Activated CD4-positive, alpha-beta T cell treated with anti-CD3 and anti-CD28 coated beads, Interleukin-2, amount 10 ng/mL, durations not matched to agents 7 days and 5 days (primary cell): ENCODE results near the gene STK38L. TPM values are rescaled to one million over a fixed set of nuclear protein-coding genes. Genes with fewer than 3 reads are reported as not detected.

Experiments
- CTCF ChIA-PET: fragments of 350-600 bp; sonication (Branson Sonifier 250); formaldehyde crosslinking; loops from one replicate; lab custom pipeline; 2021; ENCODE audit warnings: antibody characterized with exemption; lab: Charles Lee
- POLR2A ChIA-PET: fragments of 350-600 bp; sonication (Branson Sonifier 250); formaldehyde crosslinking; loops from one replicate; lab custom pipeline; 2021; ENCODE audit warnings: antibody characterized with exemption; lab: Charles Lee
- DNase-seq: peaks from one replicate; pipeline ENCODE4 v3.0.0-alpha.2; 2020
- H3K27ac Mint-ChIP-seq: one replicate; pipeline ENCODE4 v1.8.0; 2021; ENCODE audit warnings: mild to moderate bottlenecking, moderate library complexity, mixed read lengths
- H3K27me3 Mint-ChIP-seq: one replicate; pipeline ENCODE4 v1.8.0; 2021; ENCODE audit warnings: mixed read lengths
- H3K36me3 Mint-ChIP-seq: one replicate; pipeline ENCODE4 v1.8.0; 2021; ENCODE audit warnings: low read depth, mixed read lengths
- H3K4me1 Mint-ChIP-seq: one replicate; pipeline ENCODE4 v1.8.0; 2021; ENCODE audit warnings: mixed read lengths
- H3K4me3 Mint-ChIP-seq: one replicate; pipeline ENCODE4 v1.8.0; 2021; ENCODE audit warnings: mild to moderate bottlenecking, moderate library complexity, mixed read lengths
- H3K9me3 Mint-ChIP-seq: one replicate; pipeline ENCODE4 v1.8.0; 2021; ENCODE audit warnings: mixed read lengths
- total RNA-seq, 2 experiments: library from RNA; stranded (reverse); gene quantifications; one replicate each; pipeline ENCODE4 v1.2.3, GENCODE V29; 2021

The STK38L gene
- total RNA-seq: 10 to 100 TPM; 18.2 to 20.4 TPM

GRCh38 chr12:27243804-27244688 is at the start of gene STK38L:
TSS of gene STK38L (plus strand) at chr12:27244286. CDS start at chr12:27297721, 53,435 bp downstream.
- ChIA-PET POLR2A (no interaction called here), CTCF (interaction anchor here (0.6 to 1.3 kb wide), 7 partner anchors 8 to 63 kb away, joined by 3 to 5 read pairs (median 4); no protein-coding TSS in a partner anchor)
- Mint-ChIP-seq H3K36me3 (peaks cover 13% of the 10 kb centered on the region), H3K27ac (peak within 1 kb of the TSS; percentile 94), H3K27me3 (no peaks in the 10 kb centered on the region), H3K4me3 (peak within 1 kb of the TSS; percentile 98), H3K4me1 (peaks cover 35% of the 10 kb centered on the region), H3K9me3 (peaks cover 6% of the 10 kb centered on the region)
- DNase-seq: peak; percentile 96

- POLR2A ChIA-PET: no interaction called here
- Mint-ChIP-seq H3K4me3 (no peak overlapping the region), H3K36me3 (no peaks in the 10 kb centered on the region), H3K4me1 (no peaks in the 10 kb centered on the region), H3K9me3 (no peaks in the 10 kb centered on the region), H3K27ac (no peak overlapping the region), H3K27me3 (no peaks in the 10 kb centered on the region)
- CTCF ChIA-PET: no interaction called here
- no peak for DNase-seq
These were observed 49.4 kb upstream of the STK38L start for GRCh38 chr12:27194644-27195043.

- ChIA-PET CTCF (interaction anchor here (0.8 kb wide), 1 partner anchor 9 kb away, joined by 3 read pairs; no protein-coding TSS in a partner anchor), POLR2A (no interaction called here)
- no peak overlapping the region for H3K4me3 Mint-ChIP-seq
- no peak for DNase-seq
- H3K27ac Mint-ChIP-seq: no peak overlapping the region
- H3K36me3 Mint-ChIP-seq: no peaks in the 10 kb centered on the region
- H3K4me1 Mint-ChIP-seq: peaks cover 3% of the 10 kb centered on the region
- H3K9me3 Mint-ChIP-seq: peaks cover 2% of the 10 kb centered on the region
- H3K27me3 Mint-ChIP-seq: no peaks in the 10 kb centered on the region
These were observed 46.0 kb upstream of the STK38L start for GRCh38 chr12:27198036-27198435.

- CTCF ChIA-PET: interaction anchor here (1.3 kb wide), 1 partner anchor 10 kb away, joined by 4 read pairs; no protein-coding TSS in a partner anchor
- Mint-ChIP-seq H3K9me3 (peaks cover 2% of the 10 kb centered on the region), H3K27me3 (no peaks in the 10 kb centered on the region), H3K27ac (no peak overlapping the region), H3K4me3 (no peak overlapping the region), H3K36me3 (no peaks in the 10 kb centered on the region), H3K4me1 (peaks cover 3% of the 10 kb centered on the region)
- no peak for DNase-seq
- POLR2A ChIA-PET: no interaction called here
These were observed 44.3 kb upstream of the STK38L start for GRCh38 chr12:27199638-27200300.

DNA sequence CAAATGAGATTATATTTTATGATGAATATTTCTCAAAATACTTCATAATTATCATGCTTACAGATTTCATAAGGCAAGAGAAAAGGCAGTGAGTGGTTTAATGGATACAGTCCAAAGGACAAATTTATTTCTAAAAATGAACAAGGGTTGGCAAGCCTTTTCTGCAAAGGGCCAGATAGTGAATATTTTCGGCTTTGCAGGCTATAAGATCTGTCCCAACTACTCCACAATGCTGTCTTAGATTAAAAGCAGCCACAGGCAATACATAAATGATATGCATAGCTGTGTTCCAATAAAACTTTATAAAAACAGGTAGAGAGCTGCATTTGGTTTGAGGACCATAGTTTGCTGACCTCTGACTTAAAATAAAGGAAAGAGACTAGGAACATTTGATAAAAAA is 42.9 kb upstream of the STK38L start:
- Mint-ChIP-seq H3K4me1 (peaks cover 3% of the 10 kb centered on the region), H3K4me3 (no peak overlapping the region), H3K27me3 (no peaks in the 10 kb centered on the region), H3K27ac (no peak overlapping the region), H3K9me3 (peaks cover 2% of the 10 kb centered on the region), H3K36me3 (no peaks in the 10 kb centered on the region)
- POLR2A ChIA-PET: no interaction called here
- CTCF ChIA-PET: interaction anchor here (1.9 kb wide), 1 partner anchor 10 kb away, joined by 5 read pairs; no protein-coding TSS in a partner anchor
- no peak for DNase-seq

DNA sequence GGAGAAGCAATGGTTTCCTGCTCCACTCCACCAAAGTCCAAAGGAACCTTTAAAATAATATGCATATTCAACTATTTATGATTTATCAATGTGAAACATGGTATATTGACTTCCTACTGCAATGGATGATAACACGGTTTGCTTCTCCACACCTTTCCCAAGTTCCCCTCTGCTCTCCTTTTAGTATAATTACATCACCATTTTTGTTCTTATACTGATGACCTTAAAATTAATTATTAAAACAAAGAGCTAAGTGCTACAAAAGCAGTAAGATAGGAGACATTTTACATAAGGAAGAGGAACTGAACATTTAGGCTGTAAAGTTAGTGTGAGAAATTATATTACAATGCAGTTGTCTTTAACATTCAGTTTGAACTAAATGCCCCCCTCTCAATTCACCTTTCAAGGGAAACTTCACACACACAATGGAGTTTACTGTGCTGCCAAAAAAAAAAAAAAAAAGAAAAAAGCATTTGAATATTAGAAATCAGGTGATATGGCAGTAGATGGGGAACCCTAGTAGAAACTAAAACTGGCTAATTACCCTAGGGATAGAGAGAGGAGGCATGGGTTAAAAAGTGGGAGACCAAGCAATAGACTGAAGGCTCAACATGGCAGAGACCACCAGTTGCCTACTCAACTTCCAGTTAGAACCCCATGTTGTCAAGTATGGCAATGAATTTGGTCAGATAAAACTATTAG is 37.1 kb upstream of the STK38L start:
- Mint-ChIP-seq H3K4me3 (no peak overlapping the region), H3K27ac (no peak overlapping the region), H3K4me1 (peaks cover 8% of the 10 kb centered on the region), H3K27me3 (no peaks in the 10 kb centered on the region), H3K9me3 (peaks cover 4% of the 10 kb centered on the region), H3K36me3 (peaks cover 2% of the 10 kb centered on the region)
- ChIA-PET POLR2A (no interaction called here), CTCF (interaction anchor here (1.0 to 1.5 kb wide), 3 partner anchors 8 to 14 kb away, joined by 3 to 5 read pairs (median 3); no protein-coding TSS in a partner anchor)
- DNase-seq: no peak

GRCh38 chr12:27207615-27208413 is 36.3 kb upstream of the STK38L start:
- CTCF ChIA-PET: interaction anchor here (1.0 to 1.5 kb wide), 4 partner anchors 9 to 20 kb away, joined by 3 to 5 read pairs (median 4); no protein-coding TSS in a partner anchor
- DNase-seq: peak; percentile 9
- no peak overlapping the region for H3K4me3 Mint-ChIP-seq
- H3K27me3 Mint-ChIP-seq: no peaks in the 10 kb centered on the region
- POLR2A ChIA-PET: interaction anchor here (0.6 kb wide), 1 partner anchor 31 kb away, joined by 3 read pairs; no protein-coding TSS in a partner anchor
- H3K9me3 Mint-ChIP-seq: peaks cover 4% of the 10 kb centered on the region
- peaks cover 2% of the 10 kb centered on the region for H3K36me3 Mint-ChIP-seq
- no peak overlapping the region for H3K27ac Mint-ChIP-seq
- H3K4me1 Mint-ChIP-seq: peaks cover 8% of the 10 kb centered on the region

GRCh38 chr12:27208414-27208750 is 35.7 kb upstream of the STK38L start:
- POLR2A ChIA-PET: interaction anchor here (0.6 kb wide), 1 partner anchor 31 kb away, joined by 3 read pairs; no protein-coding TSS in a partner anchor
- CTCF ChIA-PET: interaction anchor here (1.2 to 1.5 kb wide), 3 partner anchors 9 to 21 kb away, joined by 3 to 5 read pairs (median 5); no protein-coding TSS in a partner anchor

DNA sequence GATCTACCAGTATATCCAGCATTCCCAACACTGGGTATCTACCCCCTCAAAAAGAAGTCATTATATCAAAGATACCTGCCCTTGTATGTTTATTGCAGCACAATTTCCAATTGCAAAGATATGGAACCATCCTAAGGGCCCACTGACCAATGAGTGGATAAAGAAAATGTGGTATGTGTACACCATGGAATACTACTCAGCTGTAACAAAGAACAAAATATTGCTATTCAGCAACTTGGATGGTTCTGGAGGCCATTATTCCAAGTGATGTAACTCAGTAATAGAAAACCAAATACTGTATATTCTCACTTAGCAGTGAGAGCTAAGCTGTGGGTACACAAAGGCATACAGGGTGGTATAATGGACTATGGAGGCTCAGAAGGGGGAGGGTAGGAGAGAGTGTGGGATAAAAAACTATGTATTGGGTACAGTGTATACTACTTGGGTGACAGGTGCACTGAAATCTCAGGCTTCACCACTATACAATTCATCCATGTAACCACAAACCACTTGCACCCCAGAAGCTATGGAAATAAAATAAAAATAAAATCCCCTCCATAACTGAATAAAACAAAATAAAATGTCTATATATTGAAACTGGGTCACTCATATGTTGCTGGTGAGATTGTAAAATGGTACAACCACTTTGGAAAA is 34.7 kb upstream of the STK38L start:
- no peak overlapping the region for H3K4me3 Mint-ChIP-seq
- no peak for DNase-seq
- no peaks in the 10 kb centered on the region for H3K27me3 Mint-ChIP-seq
- peaks cover 2% of the 10 kb centered on the region for H3K36me3 Mint-ChIP-seq
- peaks cover 4% of the 10 kb centered on the region for H3K9me3 Mint-ChIP-seq
- POLR2A ChIA-PET: no interaction called here
- H3K27ac Mint-ChIP-seq: no peak overlapping the region
- CTCF ChIA-PET: interaction anchor here (0.6 kb wide), 2 partner anchors 29 to 35 kb away, joined by 4 read pairs; partner anchors contain the start of gene STK38L
- H3K4me1 Mint-ChIP-seq: peaks cover 8% of the 10 kb centered on the region

More at GRCh38 chr12:27208414-27208750, 35.7 kb upstream of the STK38L start:
- Mint-ChIP-seq H3K4me3 (no peak overlapping the region), H3K4me1 (peaks cover 8% of the 10 kb centered on the region), H3K36me3 (peaks cover 2% of the 10 kb centered on the region), H3K27ac (no peak overlapping the region), H3K9me3 (peaks cover 4% of the 10 kb centered on the region), H3K27me3 (no peaks in the 10 kb centered on the region)
- DNase-seq: no peak

GRCh38 chr12:27210187-27210586 is 33.9 kb upstream of the STK38L start:
- no peak overlapping the region for H3K27ac Mint-ChIP-seq
- H3K36me3 Mint-ChIP-seq: peaks cover 2% of the 10 kb centered on the region
- ChIA-PET CTCF (interaction anchor here (0.6 to 0.7 kb wide), 2 partner anchors 32 to 34 kb away, joined by 3 to 4 read pairs; partner anchors contain the start of gene STK38L), POLR2A (no interaction called here)
- no peaks in the 10 kb centered on the region for H3K27me3 Mint-ChIP-seq
- H3K4me1 Mint-ChIP-seq: peaks cover 8% of the 10 kb centered on the region
- H3K4me3 Mint-ChIP-seq: no peak overlapping the region
- DNase-seq: no peak
- peaks cover 4% of the 10 kb centered on the region for H3K9me3 Mint-ChIP-seq

DNA sequence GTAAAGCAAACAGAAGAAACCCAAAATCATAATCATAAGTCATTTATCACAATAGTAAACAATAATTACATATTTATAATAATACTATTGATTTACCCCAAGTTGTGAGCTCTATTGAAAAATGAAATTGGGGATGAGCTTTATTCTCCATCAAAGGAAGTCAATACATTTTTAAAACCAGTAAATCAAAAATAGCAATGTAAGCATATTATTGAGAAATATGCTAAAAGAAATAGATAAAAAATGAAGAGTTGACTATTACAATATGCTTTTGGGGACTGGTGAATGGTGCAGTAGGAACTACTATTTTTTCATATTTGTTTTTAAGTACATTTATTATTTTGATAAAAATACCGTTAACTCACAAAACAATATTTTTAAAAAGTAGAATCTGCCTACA is 31.2 kb upstream of the STK38L start:
- Mint-ChIP-seq H3K27ac (no peak overlapping the region), H3K4me3 (no peak overlapping the region), H3K4me1 (peaks cover 3% of the 10 kb centered on the region), H3K36me3 (peaks cover 2% of the 10 kb centered on the region), H3K9me3 (peaks cover 4% of the 10 kb centered on the region), H3K27me3 (no peaks in the 10 kb centered on the region)
- CTCF ChIA-PET: interaction anchor here (0.7 to 1.0 kb wide), 3 partner anchors 23 to 44 kb away, joined by 3 read pairs; no protein-coding TSS in a partner anchor
- POLR2A ChIA-PET: no interaction called here
- DNase-seq: no peak
